Gastrocnemius medialis (tissue), 4 donors: Measurements from ENCODE around the gene CDH20.

ENCODE experiments used
- POLR2A ChIP-seq, 2 donors: fragments of 450-650 bp; IDR thresholded peaks; one replicate each; pipeline ENCODE4 v1.6.1; 2017; ENCODE audit warnings: antibody characterized with exemption in 2 of 2, mild to moderate bottlenecking in 2 of 2, moderate library complexity in 2 of 2
- TF ChIP-seq, protein P1 (sequence below), 5 experiments: fragments of 450-650 bp in 3 of 5; fragments of 200-600 bp in 2 of 5; sonication (generic) in 2 of 5; IDR thresholded peaks in 4 of 5; conservative IDR thresholded peaks in 1 of 5; 1 replicate in 4 of 5; 2 replicates in 1 of 5; pipeline ENCODE4 v1.5.1; 2016 to 2019; ENCODE audit warnings: antibody characterized with exemption in 5 of 5, mild to moderate bottlenecking in 3 of 5, moderate library complexity in 3 of 5

DNA sequence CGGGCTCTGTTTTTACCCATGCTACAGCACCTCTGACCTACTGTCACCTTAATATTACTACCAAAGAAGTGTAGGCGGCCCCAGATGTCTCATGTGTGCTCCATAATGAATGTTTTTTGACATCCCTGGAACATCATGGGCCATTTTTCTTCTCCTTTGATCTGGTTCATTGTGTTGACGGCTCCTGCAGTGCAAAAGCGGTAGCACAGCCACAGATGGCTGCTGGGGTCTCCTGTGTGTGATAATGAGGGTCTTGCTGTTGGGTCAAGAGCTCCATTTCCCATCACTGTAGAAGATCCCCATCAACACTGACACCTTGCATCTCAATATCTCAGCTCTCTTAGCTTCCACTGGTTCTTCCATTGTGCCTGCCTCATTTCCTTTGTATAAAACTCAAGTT is 95.0 kb downstream of the CDH20 start:
- TF ChIP-seq, protein P1, sequence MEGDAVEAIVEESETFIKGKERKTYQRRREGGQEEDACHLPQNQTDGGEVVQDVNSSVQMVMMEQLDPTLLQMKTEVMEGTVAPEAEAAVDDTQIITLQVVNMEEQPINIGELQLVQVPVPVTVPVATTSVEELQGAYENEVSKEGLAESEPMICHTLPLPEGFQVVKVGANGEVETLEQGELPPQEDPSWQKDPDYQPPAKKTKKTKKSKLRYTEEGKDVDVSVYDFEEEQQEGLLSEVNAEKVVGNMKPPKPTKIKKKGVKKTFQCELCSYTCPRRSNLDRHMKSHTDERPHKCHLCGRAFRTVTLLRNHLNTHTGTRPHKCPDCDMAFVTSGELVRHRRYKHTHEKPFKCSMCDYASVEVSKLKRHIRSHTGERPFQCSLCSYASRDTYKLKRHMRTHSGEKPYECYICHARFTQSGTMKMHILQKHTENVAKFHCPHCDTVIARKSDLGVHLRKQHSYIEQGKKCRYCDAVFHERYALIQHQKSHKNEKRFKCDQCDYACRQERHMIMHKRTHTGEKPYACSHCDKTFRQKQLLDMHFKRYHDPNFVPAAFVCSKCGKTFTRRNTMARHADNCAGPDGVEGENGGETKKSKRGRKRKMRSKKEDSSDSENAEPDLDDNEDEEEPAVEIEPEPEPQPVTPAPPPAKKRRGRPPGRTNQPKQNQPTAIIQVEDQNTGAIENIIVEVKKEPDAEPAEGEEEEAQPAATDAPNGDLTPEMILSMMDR (IDR thresholded peaks at IDR 0.05 in 4 of 5, conservative IDR thresholded peaks at IDR 0.05 in 1 of 5) = no peak
- TF ChIP-seq POLR2A (IDR thresholded peaks at IDR 0.05) = no peak
